CD4-positive, alpha-beta T cell treated with Interferon alpha-2 for 1 hour (primary cell): Measurements from ENCODE around the gene ACSL5.

Source experiments
- DNase-seq, 2 donors: peaks; one replicate each; pipeline ENCODE4 v3.0.0-alpha.2; 2020 to 2022

The ACSL5 gene

GRCh38 chr10:112471878-112472487, 98.1 kb downstream of the ACSL5 start:
- DNase-seq = peak in 1 of 2 donors; percentile 57

GRCh38 chr10:112475575-112476218, 101.8 kb downstream of the ACSL5 start:
- DNase-seq = peak in 1 of 2 donors; percentile 24
